Smooth muscle cell of the pulmonary artery (primary cell): ENCODE measurements around the gene UVSSA. TPM values are rescaled to one million over a fixed set of nuclear protein-coding genes. Genes with fewer than 3 reads are reported as not detected.

Experiments used
- total RNA-seq: library from RNA; depleted of rRNA; stranded (reverse); fragments of >200 nt; gene quantifications from 2 replicates; pipeline ENCODE4 v1.2.3, GENCODE V29; 2014

The UVSSA gene
- total RNA-seq: 9.4 and 12.7 TPM in 2 replicates

DNA sequence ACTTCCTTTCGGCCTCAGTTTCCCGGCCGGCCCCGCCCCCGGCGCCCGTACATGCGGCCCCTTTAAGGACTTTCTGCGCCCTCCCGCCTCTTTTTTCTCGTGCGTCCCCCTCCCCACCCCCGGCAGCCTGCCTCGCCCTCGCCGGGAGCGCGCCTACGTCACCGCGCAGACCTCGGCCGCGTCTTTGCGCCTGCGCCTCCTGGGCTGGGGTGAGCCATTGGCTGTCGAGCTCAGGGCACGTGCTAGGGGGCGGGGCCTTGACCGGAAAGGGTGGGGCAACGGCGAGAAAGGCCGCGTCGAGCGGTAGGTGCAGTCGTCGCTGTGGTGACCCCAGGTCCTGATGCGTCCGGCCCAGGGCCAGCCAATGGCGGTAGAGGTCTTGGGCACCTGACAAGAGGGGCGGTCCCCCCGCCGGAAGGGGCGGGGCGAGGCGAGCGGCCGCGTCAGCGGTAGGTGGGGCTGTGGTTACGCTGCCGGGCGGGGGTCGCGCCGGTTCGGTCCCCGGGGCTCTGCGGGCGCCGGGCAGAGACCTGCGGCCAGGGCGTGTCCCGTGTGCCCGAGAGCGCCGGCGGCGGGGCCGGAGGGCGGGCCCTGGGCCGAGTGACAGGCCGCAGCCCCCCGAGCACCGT lies at the start of gene UVSSA:
Gene UVSSA, plus strand, starts transcription at position 428 of the 629 bp plus-strand sequence. CDS start 884 bp downstream, outside the sequence.

DNA sequence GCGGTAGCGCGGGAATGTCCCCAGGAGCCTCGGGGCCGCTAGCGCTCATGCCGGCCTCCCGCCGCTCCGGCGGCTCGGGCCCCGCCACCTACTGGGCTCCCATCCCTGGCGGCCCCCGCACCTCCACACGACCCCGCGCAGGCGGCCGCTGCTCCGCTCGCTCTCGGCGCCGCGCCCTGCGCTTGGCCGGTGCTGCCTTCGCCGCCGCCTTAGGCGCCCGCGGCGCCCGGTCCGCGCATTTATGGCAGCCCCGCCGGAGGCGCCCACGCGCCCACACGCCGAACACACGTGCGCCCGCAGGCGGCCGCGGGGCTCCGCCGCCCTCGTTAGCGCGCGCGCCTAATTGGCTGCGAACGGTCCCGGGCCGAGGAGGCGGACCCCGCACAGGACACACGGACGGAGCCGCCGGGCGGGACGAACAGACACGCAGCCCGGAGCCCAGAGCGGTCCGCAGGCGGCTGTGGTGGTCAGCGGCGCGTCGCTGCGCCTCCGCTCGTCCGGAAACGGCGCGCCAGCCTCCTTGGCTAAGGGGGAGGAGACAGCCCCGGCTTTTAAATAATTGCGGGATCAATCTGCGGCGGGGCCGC lies 59.5 kb downstream of the UVSSA start, which contains the start of gene NKX1-1:
Gene NKX1-1, minus strand, starts transcription at position 49 of the 587 bp plus-strand sequence. Its CDS starts 0 bp downstream, at position 49.

Other genes with a start within 250 kb of the UVSSA start
- gene RNF212, start 233.6 kb upstream of the UVSSA start, total RNA-seq: 2.5 and 15.3 TPM in 2 replicates
- gene SPON2, start 174.6 kb upstream of the UVSSA start, total RNA-seq: 5.5 and 7.2 TPM in 2 replicates
- 243 and 255 TPM in 2 replicates for gene CTBP1, start 98.1 kb upstream of the UVSSA start, total RNA-seq
- gene MAEA, start 57.3 kb upstream of the UVSSA start, total RNA-seq: 54.5 and 57.3 TPM in 2 replicates
- not detected in 2 replicates for gene NKX1-1, start 59.2 kb downstream of the UVSSA start, total RNA-seq